Activated CD8-positive, alpha-beta T cell treated with anti-CD3 and anti-CD28 coated beads for 36 hours (primary cell): ENCODE results near the gene CLEC2D. TPM values are rescaled to one million over a fixed set of nuclear protein-coding genes. Genes with fewer than 3 reads are reported as not detected.
"Not testable (repeated sequence)": the region's sequence is repeated elsewhere in the genome, so short reads cannot be mapped to it uniquely, and the experiment has no call there.

Experiments
- ATAC-seq: fragments of 200-7000 bp; cut with Tn5 transposase; one replicate; pipeline ENCODE4 v1.10.0; 2021; ENCODE audit warnings: mild to moderate bottlenecking, moderate library complexity
- CTCF ChIA-PET: fragments of 350-600 bp; sonication (Branson Sonifier 250); formaldehyde crosslinking; loops from one replicate; lab custom pipeline; 2021; ENCODE audit warnings: antibody characterized with exemption; lab: Charles Lee
- POLR2A ChIA-PET: fragments of 350-600 bp; sonication (Branson Sonifier 250); formaldehyde crosslinking; loops from one replicate; lab custom pipeline; 2021; ENCODE audit warnings: antibody characterized with exemption; lab: Charles Lee
- DNase-seq: peaks from one replicate; pipeline ENCODE4 v3.0.0-alpha.2; 2020
- H3K27ac Mint-ChIP-seq: one replicate; pipeline ENCODE4 v1.8.0; 2021; ENCODE audit warnings: mild to moderate bottlenecking, mixed read lengths
- H3K27me3 Mint-ChIP-seq: one replicate; pipeline ENCODE4 v1.8.0; 2021; ENCODE audit warnings: mixed read lengths
- H3K36me3 Mint-ChIP-seq: one replicate; pipeline ENCODE4 v1.8.0; 2021; ENCODE audit warnings: low read depth, mixed read lengths
- H3K4me1 Mint-ChIP-seq: one replicate; pipeline ENCODE4 v1.8.0; 2021; ENCODE audit warnings: low read depth, mixed read lengths
- H3K4me3 Mint-ChIP-seq: one replicate; pipeline ENCODE4 v1.8.0; 2021; ENCODE audit warnings: mild to moderate bottlenecking, moderate library complexity, mixed read lengths
- H3K9me3 Mint-ChIP-seq: one replicate; pipeline ENCODE4 v1.8.0; 2021; ENCODE audit warnings: mixed read lengths
- intact Hi-C: fragments of 100-400 bp; cut with micrococcal nuclease; formaldehyde crosslinking; loops from one replicate; pipeline ENCODE4 v1.10.0; 2022
- total RNA-seq, 2 experiments: library from RNA; stranded (reverse); gene quantifications; one replicate each; pipeline ENCODE4 v1.2.3, GENCODE V29; 2021
- TF ChIP-seq, protein P1 (sequence below): fragments of 200-600 bp; IDR thresholded peaks from one replicate; pipeline ENCODE4 v1.8.0; 2022; ENCODE audit warnings: antibody characterized with exemption, mild to moderate bottlenecking

Gene CLEC2D
- total RNA-seq, 2 experiments from 2014 or later: 240 to 259 TPM

DNA sequence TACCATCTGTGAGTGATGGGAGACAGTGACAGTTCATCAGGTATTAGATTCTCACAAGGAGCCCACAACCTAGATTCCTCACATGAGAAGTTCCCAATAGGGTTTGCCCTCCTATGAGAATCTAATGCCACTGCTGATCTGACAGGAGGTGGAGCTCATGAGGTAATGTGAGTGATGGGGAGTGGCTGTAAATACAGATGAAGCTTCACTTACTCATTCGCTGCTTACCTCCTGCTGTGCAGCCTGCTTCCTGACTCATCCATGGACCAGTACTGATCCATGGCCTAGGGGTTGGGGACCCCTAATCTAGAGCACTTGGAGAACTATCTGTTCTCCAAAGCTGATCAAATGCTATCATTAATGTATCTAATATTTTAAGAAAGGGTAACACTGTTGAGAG is 17.7 kb downstream of the CLEC2D start:
- POLR2A ChIA-PET: interaction anchor here (1.0 to 18.7 kb wide), 8 partner anchors 8 to 54 kb away, joined by 3 to 738 read pairs (median 6); partner anchors contain the start of gene CLEC2D
- H3K36me3 Mint-ChIP-seq: peaks cover 96% of the 10 kb centered on the region
- no peak overlapping the region for H3K4me3 Mint-ChIP-seq
- H3K27me3 Mint-ChIP-seq: no peaks in the 10 kb centered on the region
- H3K27ac Mint-ChIP-seq: peak overlapping the region; percentile 42
- CTCF ChIA-PET: interaction anchor here (0.8 to 2.0 kb wide), 5 partner anchors 15 to 56 kb away, joined by 3 to 9 read pairs (median 7); no protein-coding TSS in a partner anchor
- intact Hi-C loops: no loop called here
- peak; percentile 43 for DNase-seq
- TF ChIP-seq, protein P1, sequence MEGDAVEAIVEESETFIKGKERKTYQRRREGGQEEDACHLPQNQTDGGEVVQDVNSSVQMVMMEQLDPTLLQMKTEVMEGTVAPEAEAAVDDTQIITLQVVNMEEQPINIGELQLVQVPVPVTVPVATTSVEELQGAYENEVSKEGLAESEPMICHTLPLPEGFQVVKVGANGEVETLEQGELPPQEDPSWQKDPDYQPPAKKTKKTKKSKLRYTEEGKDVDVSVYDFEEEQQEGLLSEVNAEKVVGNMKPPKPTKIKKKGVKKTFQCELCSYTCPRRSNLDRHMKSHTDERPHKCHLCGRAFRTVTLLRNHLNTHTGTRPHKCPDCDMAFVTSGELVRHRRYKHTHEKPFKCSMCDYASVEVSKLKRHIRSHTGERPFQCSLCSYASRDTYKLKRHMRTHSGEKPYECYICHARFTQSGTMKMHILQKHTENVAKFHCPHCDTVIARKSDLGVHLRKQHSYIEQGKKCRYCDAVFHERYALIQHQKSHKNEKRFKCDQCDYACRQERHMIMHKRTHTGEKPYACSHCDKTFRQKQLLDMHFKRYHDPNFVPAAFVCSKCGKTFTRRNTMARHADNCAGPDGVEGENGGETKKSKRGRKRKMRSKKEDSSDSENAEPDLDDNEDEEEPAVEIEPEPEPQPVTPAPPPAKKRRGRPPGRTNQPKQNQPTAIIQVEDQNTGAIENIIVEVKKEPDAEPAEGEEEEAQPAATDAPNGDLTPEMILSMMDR: no peak
- H3K9me3 Mint-ChIP-seq: peaks cover 28% of the 10 kb centered on the region
- peak; percentile 70 for ATAC-seq
- H3K4me1 Mint-ChIP-seq: peaks cover 74% of the 10 kb centered on the region

DNA sequence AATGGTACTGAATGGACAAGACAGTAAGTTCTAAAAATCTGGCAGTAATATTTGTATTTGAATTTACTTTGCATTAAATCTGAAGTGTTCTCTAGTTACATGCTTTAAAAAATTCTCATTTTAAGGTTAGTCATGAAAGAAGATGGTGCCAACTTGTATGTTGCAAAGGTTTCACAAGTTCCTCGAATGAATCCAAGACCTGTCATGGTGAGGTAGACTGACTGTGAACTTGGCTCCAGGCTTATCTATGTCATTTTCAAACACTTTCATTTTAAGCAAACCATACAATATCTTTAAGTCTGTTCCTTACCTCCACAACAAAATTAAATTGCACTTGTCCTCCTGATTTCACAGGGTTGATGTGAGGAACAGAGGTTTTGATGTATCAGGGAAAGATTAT is 23.4 kb downstream of the CLEC2D start:
- intact Hi-C loops: no loop called here
- TF ChIP-seq, protein P1: no peak
- CTCF ChIA-PET: interaction anchor here (1.0 kb wide), 1 partner anchor 15 kb away, joined by 3 read pairs; no protein-coding TSS in a partner anchor
- Mint-ChIP-seq H3K4me3 (no peak overlapping the region), H3K27me3 (no peaks in the 10 kb centered on the region), H3K27ac (peak overlapping the region; percentile 68), H3K36me3 (peaks cover 93% of the 10 kb centered on the region), H3K4me1 (peaks cover 57% of the 10 kb centered on the region), H3K9me3 (peaks cover 43% of the 10 kb centered on the region)
- POLR2A ChIA-PET: interaction anchor here (1.1 to 1.8 kb wide), 3 partner anchors 12 to 45 kb away, joined by 3 to 5 read pairs (median 4); no protein-coding TSS in a partner anchor
- ATAC-seq (no peak), DNase-seq (no peak)

DNA sequence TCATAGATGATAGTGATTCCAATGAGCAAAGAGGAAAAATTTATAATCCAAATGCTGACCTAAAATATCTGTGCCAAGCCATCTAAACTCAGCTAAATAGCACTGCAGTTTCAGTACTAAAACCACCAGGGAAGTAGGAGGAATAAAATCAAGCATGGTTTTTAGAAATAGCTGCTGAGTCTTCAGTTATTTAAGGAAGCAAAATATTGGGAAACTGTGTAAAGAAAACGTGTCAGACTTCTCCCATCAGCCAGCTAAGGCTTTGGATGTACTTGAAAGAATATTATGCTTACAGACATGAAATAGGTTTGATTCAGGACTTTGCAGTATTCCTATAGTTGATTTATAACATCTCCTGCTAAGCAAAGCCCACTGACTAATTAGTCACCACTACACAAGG is 24.7 kb downstream of the CLEC2D start:
- no peaks in the 10 kb centered on the region for H3K27me3 Mint-ChIP-seq
- no peak for DNase-seq
- peaks cover 89% of the 10 kb centered on the region for H3K36me3 Mint-ChIP-seq
- peaks cover 60% of the 10 kb centered on the region for H3K4me1 Mint-ChIP-seq
- TF ChIP-seq, protein P1: no peak
- ATAC-seq: no peak
- no peak overlapping the region for H3K4me3 Mint-ChIP-seq
- H3K9me3 Mint-ChIP-seq: peaks cover 42% of the 10 kb centered on the region
- CTCF ChIA-PET: interaction anchor here (1.2 kb wide), 1 partner anchor 63 kb away, joined by 3 read pairs; no protein-coding TSS in a partner anchor
- peak overlapping the region; percentile 6 for H3K27ac Mint-ChIP-seq
- POLR2A ChIA-PET: interaction anchor here (0.7 to 1.8 kb wide), 6 partner anchors 8 to 48 kb away, joined by 3 to 5 read pairs (median 4); no protein-coding TSS in a partner anchor
- intact Hi-C loops: no loop called here

DNA sequence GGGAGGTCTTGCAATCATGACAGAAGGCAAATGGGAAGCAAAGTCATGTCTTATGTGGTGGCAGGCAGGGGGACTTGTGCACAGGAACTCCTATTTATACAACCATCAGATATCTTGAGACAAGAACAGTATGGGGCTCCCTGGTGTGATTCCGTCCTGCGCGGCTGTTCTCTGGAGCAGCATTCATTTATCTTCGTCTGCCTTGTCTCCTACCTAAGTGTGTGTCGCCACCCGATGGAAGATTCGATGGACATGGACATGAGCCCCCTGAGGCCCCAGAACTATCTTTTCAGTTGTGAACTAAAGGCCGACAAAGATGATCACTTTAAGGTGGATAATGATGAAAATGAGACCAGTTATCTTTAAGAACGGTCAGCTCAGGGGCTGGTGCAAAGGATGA is 25.6 kb downstream of the CLEC2D start:
- H3K36me3 Mint-ChIP-seq: peaks cover 80% of the 10 kb centered on the region
- POLR2A ChIA-PET: interaction anchor here (1.2 kb wide), 1 partner anchor 10 kb away, joined by 3 read pairs; no protein-coding TSS in a partner anchor
- ATAC-seq, H3K4me3 Mint-ChIP-seq, H3K27ac Mint-ChIP-seq, CTCF ChIA-PET, intact Hi-C loops, H3K27me3 Mint-ChIP-seq: not testable (repeated sequence)
- peaks cover 60% of the 10 kb centered on the region for H3K4me1 Mint-ChIP-seq
- peak; percentile 20 for DNase-seq
- H3K9me3 Mint-ChIP-seq: peaks cover 41% of the 10 kb centered on the region

DNA sequence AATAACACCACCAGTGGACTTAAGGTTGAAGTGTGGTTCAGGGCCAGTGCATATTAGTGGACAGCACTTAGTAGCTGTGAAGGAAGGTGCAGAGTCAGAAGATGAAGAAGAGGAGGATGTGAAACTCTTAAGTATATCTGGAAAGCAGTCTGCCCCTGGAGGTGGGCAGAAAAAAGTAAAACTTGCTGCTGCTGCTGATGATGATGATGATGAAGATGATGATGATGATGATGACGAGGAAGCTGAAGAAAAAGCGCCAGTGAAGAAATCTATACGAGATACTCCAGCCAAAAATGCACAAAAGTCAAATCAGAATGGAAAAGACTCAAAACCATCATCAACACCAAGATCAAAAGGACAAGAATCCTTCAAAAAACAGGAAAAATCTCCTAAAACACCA is 26.1 kb downstream of the CLEC2D start:
- intact Hi-C loops, H3K27me3 Mint-ChIP-seq, ATAC-seq, DNase-seq, CTCF ChIA-PET, H3K4me3 Mint-ChIP-seq: not testable (repeated sequence)
- POLR2A ChIA-PET: interaction anchor here (1.2 kb wide), 1 partner anchor 11 kb away, joined by 3 read pairs; no protein-coding TSS in a partner anchor
- Mint-ChIP-seq H3K27ac (peak overlapping the region; percentile 51), H3K4me1 (peaks cover 65% of the 10 kb centered on the region), H3K36me3 (peaks cover 76% of the 10 kb centered on the region), H3K9me3 (peaks cover 42% of the 10 kb centered on the region)

DNA sequence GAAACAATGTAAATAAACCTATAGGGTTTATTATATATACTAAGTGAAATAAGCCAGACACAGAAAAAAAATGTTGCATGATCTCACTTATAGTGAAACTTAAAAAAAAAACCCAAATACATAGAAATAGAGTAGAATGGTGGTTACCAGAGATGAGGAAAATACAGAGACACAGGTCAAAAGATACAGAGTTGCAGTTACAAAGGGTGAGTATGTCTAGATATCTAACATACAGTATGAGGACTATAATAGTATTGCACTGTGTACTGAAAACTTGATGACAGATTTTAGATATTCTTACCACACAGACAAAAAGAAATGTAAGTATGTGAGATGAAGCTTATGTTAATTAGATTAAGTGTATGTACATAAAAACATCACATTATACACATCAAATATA is 28.1 kb downstream of the CLEC2D start:
- H3K4me3 Mint-ChIP-seq: no peak overlapping the region
- TF ChIP-seq, protein P1: no peak
- H3K27ac Mint-ChIP-seq: peak overlapping the region; percentile 33
- ChIA-PET CTCF (interaction anchor here (0.7 to 3.7 kb wide), 3 partner anchors 10 to 63 kb away, joined by 3 to 23 read pairs (median 5); no protein-coding TSS in a partner anchor), POLR2A (interaction anchor here (0.9 to 3.8 kb wide), 8 partner anchors 9 to 50 kb away, joined by 3 to 15 read pairs (median 6); no protein-coding TSS in a partner anchor)
- H3K4me1 Mint-ChIP-seq: peaks cover 73% of the 10 kb centered on the region
- ATAC-seq (peak; percentile 24), DNase-seq (no peak)
- intact Hi-C loops: no loop called here
- peaks cover 57% of the 10 kb centered on the region for H3K36me3 Mint-ChIP-seq
- no peaks in the 10 kb centered on the region for H3K27me3 Mint-ChIP-seq
- peaks cover 33% of the 10 kb centered on the region for H3K9me3 Mint-ChIP-seq
